Measurements from ENCODE around the gene THAP3.

GRCh38 chr1:6628971-6629479 is 4.4 kb downstream of the THAP3 start:
- TF ChIP-seq CTCF (IDR thresholded peaks at IDR 0.05) (no peak), POLR2A (IDR thresholded peaks at IDR 0.05; ENCODE audit: low read depth) (no peak), POLR2AphosphoS5 (IDR thresholded peaks at IDR 0.05) (no peak), EP300 (IDR thresholded peaks at IDR 0.05) (no peak)

Measured in esophagus muscularis mucosa (tissue), 4 donors.